Thyroid gland (tissue), 4 donors: Measurements from ENCODE around the gene OR2V2.

Experiments used
- POLR2A ChIP-seq, 2 donors: fragments of 450-650 bp; IDR thresholded peaks; one replicate each; pipeline ENCODE4 v1.6.1; 2017; ENCODE audit warnings: antibody characterized with exemption in 2 of 2, mild to moderate bottlenecking in 2 of 2, moderate library complexity in 1 of 2
- TF ChIP-seq, protein P1 (sequence below), 6 experiments: fragments of 200-600 bp in 3 of 6; fragments of 450-650 bp in 3 of 6; sonication (generic) in 3 of 6; IDR thresholded peaks; one replicate each; pipeline ENCODE4 v1.5.1; 2016 to 2019; ENCODE audit warnings: antibody characterized with exemption in 6 of 6, mild to moderate bottlenecking in 2 of 6, inconsistent platforms in 1 of 6, moderate library complexity in 1 of 6

DNA sequence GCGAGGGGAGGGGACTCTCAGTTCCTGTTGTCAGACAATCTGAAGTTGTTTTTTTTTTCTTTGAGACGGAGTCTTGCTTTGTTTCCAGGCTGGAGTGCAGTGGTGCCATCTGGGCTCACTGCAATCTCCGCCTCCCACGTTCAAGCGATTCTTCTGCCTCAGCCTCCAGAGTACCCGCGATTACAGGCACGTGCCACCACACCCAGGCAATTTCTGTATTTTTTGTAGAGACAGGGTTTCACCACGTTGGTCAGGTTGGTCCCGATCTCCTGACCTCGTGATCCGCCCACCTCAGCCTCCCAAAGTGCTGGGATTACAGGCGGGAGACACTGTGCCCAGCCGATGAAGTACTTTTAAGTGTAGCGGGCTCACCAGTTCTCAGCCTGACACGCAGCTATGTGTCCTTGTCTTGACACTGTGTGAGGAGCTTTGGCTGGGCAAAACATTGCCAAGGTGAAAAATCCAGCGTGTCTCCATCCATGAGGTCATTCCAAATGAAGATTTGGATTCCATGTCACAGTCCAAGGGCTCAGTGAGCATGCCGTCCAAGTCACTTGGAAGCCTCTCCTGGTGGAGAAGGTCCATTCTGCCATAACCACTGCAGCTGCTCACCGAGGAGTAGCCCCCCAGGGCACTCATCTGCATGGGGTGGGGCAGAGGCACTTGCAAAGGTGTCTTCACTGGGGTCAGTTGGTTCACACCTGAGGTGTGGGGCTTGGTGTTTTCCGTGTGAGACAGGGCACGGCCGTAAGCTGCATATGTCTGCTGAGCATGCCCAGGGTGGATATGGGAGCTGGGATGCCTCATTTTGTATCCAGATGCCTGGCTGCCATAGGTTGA lies 48.4 kb upstream of the OR2V2 start:
- TF ChIP-seq, protein P1, sequence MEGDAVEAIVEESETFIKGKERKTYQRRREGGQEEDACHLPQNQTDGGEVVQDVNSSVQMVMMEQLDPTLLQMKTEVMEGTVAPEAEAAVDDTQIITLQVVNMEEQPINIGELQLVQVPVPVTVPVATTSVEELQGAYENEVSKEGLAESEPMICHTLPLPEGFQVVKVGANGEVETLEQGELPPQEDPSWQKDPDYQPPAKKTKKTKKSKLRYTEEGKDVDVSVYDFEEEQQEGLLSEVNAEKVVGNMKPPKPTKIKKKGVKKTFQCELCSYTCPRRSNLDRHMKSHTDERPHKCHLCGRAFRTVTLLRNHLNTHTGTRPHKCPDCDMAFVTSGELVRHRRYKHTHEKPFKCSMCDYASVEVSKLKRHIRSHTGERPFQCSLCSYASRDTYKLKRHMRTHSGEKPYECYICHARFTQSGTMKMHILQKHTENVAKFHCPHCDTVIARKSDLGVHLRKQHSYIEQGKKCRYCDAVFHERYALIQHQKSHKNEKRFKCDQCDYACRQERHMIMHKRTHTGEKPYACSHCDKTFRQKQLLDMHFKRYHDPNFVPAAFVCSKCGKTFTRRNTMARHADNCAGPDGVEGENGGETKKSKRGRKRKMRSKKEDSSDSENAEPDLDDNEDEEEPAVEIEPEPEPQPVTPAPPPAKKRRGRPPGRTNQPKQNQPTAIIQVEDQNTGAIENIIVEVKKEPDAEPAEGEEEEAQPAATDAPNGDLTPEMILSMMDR (IDR thresholded peaks at IDR 0.05) = no peak
- TF ChIP-seq POLR2A (IDR thresholded peaks at IDR 0.05) = no peak
